HEK293T (cell line): Measurements from ENCODE around the gene PLEKHO2.

Experiments used
- CTCF ChIA-PET: fragments of 350-600 bp; formaldehyde crosslinking; extraction: SDS; loops from one replicate; lab custom pipeline; 2021; ENCODE audit warnings: antibody characterized with exemption, inconsistent platforms; lab: Yijun Ruan, JAX
- POLR2A ChIA-PET: fragments of 350-600 bp; formaldehyde crosslinking; extraction: SDS; loops from one replicate; lab custom pipeline; 2020; ENCODE audit warnings: antibody characterized with exemption, inconsistent platforms; lab: Yijun Ruan, JAX
- DNase-seq: peaks from one replicate; pipeline ENCODE4 v3.0.0; 2012; ENCODE audit warnings: mixed read lengths; ENCODE audit errors: extremely low spot score
- ARNT ChIP-seq: fragments of 450-650 bp; IDR thresholded peaks from 2 replicates; pipeline ENCODE4 v1.6.1; 2017; ENCODE audit warnings: mild to moderate bottlenecking
- BHLHE40 ChIP-seq: fragments of 450-650 bp; IDR thresholded peaks from 2 replicates; pipeline ENCODE4 v1.6.1; 2016; ENCODE audit warnings: mild to moderate bottlenecking, moderate library complexity, borderline replicate concordance
- CTBP1 ChIP-seq: fragments of 450-650 bp; IDR thresholded peaks from 2 replicates; pipeline ENCODE4 v1.6.1; 2016; ENCODE audit warnings: borderline replicate concordance
- ELF4 ChIP-seq: fragments of 450-650 bp; IDR thresholded peaks from 2 replicates; pipeline ENCODE4 v1.6.1; 2017; ENCODE audit warnings: antibody characterized with exemption
- FOXA1 ChIP-seq: fragments of 450-650 bp; IDR thresholded peaks from 2 replicates; pipeline ENCODE4 v1.6.1; 2016; ENCODE audit warnings: mild to moderate bottlenecking
- FOXK2 ChIP-seq: fragments of 450-650 bp; IDR thresholded peaks from 2 replicates; pipeline ENCODE4 v1.6.1; 2016; ENCODE audit warnings: mild to moderate bottlenecking
- FOXM1 ChIP-seq: fragments of 450-650 bp; IDR thresholded peaks from 2 replicates; pipeline ENCODE4 v1.6.1; 2017; ENCODE audit warnings: mild to moderate bottlenecking, borderline replicate concordance
- HDGF ChIP-seq: fragments of 450-650 bp; IDR thresholded peaks from 2 replicates; pipeline ENCODE4 v1.6.1; 2017; ENCODE audit warnings: antibody characterized with exemption, borderline replicate concordance
- L3MBTL2 ChIP-seq: fragments of 450-650 bp; conservative IDR thresholded peaks from 2 replicates; pipeline ENCODE4 v1.6.1; 2016; ENCODE audit warnings: mild to moderate bottlenecking
- LEF1 ChIP-seq: fragments of 450-650 bp; IDR thresholded peaks from 2 replicates; pipeline ENCODE4 v1.6.1; 2017; ENCODE audit warnings: mild to moderate bottlenecking, borderline replicate concordance
- NFRKB ChIP-seq: fragments of 450-650 bp; IDR thresholded peaks from 2 replicates; pipeline ENCODE4 v1.6.1; 2016; ENCODE audit warnings: mild to moderate bottlenecking, moderate library complexity
- SP1 ChIP-seq: fragments of 450-650 bp; IDR thresholded peaks from 2 replicates; pipeline ENCODE4 v1.6.1; 2017
- SUZ12 ChIP-seq: fragments of 450-650 bp; IDR thresholded peaks from 2 replicates; pipeline ENCODE4 v1.6.1; 2016; ENCODE audit warnings: mild to moderate bottlenecking
- TARDBP ChIP-seq: fragments of 450-650 bp; IDR thresholded peaks from 2 replicates; pipeline ENCODE4 v1.6.1; 2016
- ZNF384 ChIP-seq: fragments of 450-650 bp; IDR thresholded peaks from 2 replicates; pipeline ENCODE4 v1.6.1; 2016
- TF ChIP-seq, protein P1 (sequence below): fragments of 450-650 bp; IDR thresholded peaks from 2 replicates; pipeline ENCODE4 v1.6.1; 2016

PLEKHO2 gene

DNA sequence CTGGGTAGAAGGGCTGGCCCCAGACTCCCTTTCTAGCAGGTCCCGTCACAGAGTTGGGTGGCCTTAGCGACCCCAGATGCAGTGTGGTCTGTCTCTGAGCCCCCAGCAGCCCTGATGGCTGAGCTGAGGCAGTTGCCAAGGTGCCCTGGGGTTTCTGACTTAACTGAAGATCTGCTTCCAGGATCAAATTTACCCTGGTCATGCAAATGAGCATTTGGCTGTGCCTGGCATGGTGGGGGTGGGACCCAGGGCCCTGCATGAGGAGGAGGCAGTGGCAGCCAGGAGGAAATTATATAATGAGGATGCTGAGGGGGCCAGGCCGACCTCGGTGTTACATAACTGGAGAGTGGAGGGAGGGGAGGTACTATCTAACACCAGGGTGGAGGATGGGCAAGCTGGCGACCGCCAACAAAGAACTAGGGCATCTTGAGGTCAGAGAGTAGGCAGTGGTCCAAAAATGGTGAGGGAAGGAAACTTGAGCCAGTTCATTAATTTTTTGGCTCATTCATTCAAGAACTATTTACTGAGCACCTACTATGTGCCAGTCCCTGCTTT is 16.4 kb downstream of the PLEKHO2 start:
- no peak for DNase-seq
- TF ChIP-seq HDGF: no peak
- no peak for TF ChIP-seq ZNF384
- no peak for TF ChIP-seq CTBP1
- TF ChIP-seq FOXA1: no peak
- TF ChIP-seq ARNT: no peak
- ChIA-PET POLR2A (no interaction called here), CTCF (no interaction called here)

DNA sequence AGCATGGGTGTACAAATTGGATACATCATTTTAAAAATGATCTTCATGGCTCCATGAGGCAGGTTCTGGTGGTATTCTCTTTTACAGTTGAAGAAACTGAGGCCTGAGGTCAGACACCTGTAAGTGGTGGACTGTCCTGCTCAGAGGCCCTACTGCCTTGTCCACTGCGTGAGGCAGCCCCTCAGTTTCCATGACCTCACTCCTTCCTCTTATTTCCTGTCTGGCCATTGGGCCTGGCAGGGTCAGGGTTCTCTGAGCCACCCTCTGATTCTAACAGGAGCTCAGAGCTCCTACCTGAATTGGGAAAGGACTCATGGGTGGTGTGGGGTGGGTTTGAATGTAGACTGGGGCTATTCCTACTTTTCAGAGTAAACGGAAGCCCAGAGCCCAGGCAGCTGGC is 17.5 kb downstream of the PLEKHO2 start:
- ChIA-PET POLR2A (no interaction called here), CTCF (no interaction called here)
- no peak for DNase-seq
- TF ChIP-seq NFRKB: no peak
- TF ChIP-seq FOXA1: no peak
- no peak for TF ChIP-seq HDGF
- no peak for TF ChIP-seq FOXM1
- no peak for TF ChIP-seq SUZ12
- no peak for TF ChIP-seq TARDBP
- TF ChIP-seq, protein P1, sequence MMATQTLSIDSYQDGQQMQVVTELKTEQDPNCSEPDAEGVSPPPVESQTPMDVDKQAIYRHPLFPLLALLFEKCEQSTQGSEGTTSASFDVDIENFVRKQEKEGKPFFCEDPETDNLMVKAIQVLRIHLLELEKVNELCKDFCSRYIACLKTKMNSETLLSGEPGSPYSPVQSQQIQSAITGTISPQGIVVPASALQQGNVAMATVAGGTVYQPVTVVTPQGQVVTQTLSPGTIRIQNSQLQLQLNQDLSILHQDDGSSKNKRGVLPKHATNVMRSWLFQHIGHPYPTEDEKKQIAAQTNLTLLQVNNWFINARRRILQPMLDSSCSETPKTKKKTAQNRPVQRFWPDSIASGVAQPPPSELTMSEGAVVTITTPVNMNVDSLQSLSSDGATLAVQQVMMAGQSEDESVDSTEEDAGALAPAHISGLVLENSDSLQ: no peak
- TF ChIP-seq LEF1: no peak
- TF ChIP-seq BHLHE40: no peak
- no peak for TF ChIP-seq FOXK2
- no peak for TF ChIP-seq ZNF384
- no peak for TF ChIP-seq CTBP1

DNA sequence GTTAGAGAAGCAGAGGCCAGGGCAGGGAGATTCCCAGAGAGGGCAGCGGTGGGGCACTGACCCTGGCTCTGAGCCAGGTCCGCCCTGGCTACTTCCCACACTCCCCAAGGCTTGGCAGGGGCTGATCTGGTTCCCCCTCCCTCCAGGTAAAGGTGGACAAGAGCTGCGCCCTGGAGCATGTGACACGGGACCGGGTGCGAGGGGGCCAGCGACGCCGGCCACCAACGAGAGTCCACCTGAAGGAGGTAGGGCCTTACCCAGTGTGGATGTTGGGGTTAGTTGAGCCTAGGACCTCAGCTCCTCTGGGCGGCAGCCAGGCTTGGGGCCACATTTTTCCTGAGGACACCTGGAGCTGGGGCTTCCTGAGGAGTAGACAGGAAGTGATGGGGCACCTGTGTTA is 19.6 kb downstream of the PLEKHO2 start:
- TF ChIP-seq FOXK2: no peak
- no peak for TF ChIP-seq L3MBTL2
- no peak for TF ChIP-seq LEF1
- no peak for TF ChIP-seq SUZ12
- no peak for TF ChIP-seq FOXM1
- TF ChIP-seq ELF4: no peak
- TF ChIP-seq HDGF: no peak
- no peak for TF ChIP-seq BHLHE40
- TF ChIP-seq ARNT: no peak
- no peak for TF ChIP-seq TARDBP
- no peak for TF ChIP-seq SP1
- no peak for TF ChIP-seq ZNF384
- no peak for TF ChIP-seq CTBP1
- TF ChIP-seq NFRKB: no peak
- TF ChIP-seq, protein P1: no peak
- TF ChIP-seq FOXA1: no peak
- POLR2A ChIA-PET: interaction anchor here (1.1 kb wide), 1 partner anchor 17 kb away, joined by 3 read pairs; no protein-coding TSS in a partner anchor
- DNase-seq: no peak
- CTCF ChIA-PET: no interaction called here

DNA sequence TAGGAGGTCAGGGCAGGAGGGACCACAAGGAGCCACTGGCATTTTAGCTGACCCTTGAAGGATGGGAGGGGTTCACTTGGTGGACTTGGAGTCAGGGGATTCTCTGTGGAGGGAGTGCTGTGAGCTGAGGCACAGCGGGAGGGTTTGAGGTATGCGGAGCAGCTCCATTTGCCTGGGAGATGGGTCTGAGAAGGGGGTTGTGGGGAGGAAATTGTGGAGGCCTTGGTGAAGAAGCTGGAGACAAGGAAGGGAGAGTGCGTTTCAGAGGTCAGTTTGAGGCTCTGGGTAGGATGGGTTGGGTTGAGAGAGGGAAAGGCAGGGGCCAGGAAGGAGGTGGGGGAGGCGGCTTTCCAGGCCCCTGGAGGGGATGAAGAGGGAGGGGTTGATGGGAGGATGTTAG is 20.2 kb downstream of the PLEKHO2 start:
- ChIA-PET POLR2A (interaction anchor here (1.1 kb wide), 1 partner anchor 17 kb away, joined by 3 read pairs; no protein-coding TSS in a partner anchor), CTCF (no interaction called here)
- TF ChIP-seq SP1 (no peak), SUZ12 (no peak), HDGF (no peak), ARNT (no peak), ELF4 (no peak), BHLHE40 (no peak), ZNF384 (no peak), TARDBP (no peak), FOXA1 (no peak), FOXM1 (no peak), NFRKB (no peak), L3MBTL2 (no peak)
- DNase-seq: no peak

DNA sequence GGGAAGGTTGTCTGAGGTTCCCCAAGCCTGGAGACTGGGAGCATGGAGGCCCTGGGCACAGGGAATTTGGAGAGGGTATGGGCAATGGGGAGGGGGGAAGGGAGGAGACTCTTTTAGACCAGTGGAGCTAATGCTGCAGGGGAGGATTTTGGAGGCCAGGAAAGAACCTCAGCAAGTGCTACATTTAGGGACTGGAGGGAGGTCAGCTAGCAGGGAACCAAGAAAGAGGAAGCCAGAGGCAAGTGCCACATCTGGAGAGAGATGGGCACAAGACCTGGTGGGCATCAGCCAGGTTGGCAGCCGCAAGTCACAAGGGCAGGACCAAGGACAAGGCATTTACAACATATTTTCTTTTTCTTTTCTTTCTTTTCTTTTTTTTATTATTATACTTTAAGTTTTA is 20.7 kb downstream of the PLEKHO2 start:
- no peak for DNase-seq
- TF ChIP-seq SUZ12 (no peak), FOXA1 (no peak), TARDBP (no peak), FOXK2 (no peak), L3MBTL2 (no peak), FOXM1 (no peak), ZNF384 (no peak), BHLHE40 (no peak)
- TF ChIP-seq, protein P1: no peak
- POLR2A ChIA-PET: interaction anchor here (1.1 kb wide), 1 partner anchor 16 kb away, joined by 3 read pairs; no protein-coding TSS in a partner anchor
- CTCF ChIA-PET: no interaction called here

DNA sequence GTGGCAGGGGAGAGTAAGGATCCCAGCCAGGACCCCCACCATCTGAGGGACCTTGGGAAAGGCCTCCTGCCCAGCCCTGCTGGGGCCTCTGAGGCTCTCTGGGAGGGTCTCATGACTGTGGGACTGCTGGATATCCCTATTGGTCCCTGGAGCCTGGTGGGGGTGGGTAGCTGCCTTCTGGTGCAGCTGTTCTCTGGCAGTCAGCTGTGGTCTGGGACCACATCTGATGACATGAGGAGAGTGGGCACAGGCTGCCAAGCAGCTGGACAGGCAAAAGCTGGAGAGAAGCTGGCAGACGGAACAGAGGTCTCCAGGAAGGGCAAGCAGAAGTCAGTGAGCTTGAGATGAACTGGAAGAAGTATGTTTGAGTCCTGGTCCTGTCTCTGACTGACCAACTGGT is 22.4 kb downstream of the PLEKHO2 start:
- POLR2A ChIA-PET: no interaction called here
- DNase-seq: no peak
- TF ChIP-seq, protein P1: no peak
- TF ChIP-seq SUZ12: no peak
- TF ChIP-seq NFRKB: no peak
- TF ChIP-seq HDGF: no peak
- TF ChIP-seq TARDBP: no peak
- no peak for TF ChIP-seq FOXM1
- CTCF ChIA-PET: no interaction called here
